OCI-LY3 (cell line): ENCODE measurements around the gene NAPA.

Experiments used
- CTCF ChIP-seq: fragments of 200-600, 300-600 bp; sonication (generic); IDR thresholded peaks from 2 replicates; pipeline ENCODE4 v1.5.1; 2014; ENCODE audit warnings: antibody characterized with exemption, low read length, low read depth
- EZH2phosphoT487 ChIP-seq: fragments of 200-600 bp; shearing (Covaris generic); IDR thresholded peaks from 2 replicates; pipeline ENCODE4 v1.6.1; 2018; ENCODE audit warnings: antibody characterized with exemption, mixed run types, low read depth

- peak; percentile 98 for TF ChIP-seq CTCF
- TF ChIP-seq EZH2phosphoT487, result no peak
These were observed 30.8 kb downstream of the NAPA start, which contains the start of gene KPTN for GRCh38 chr19:47483800-47484690.
